ENCODE measurements around the gene RASSF7.

The RASSF7 gene

DNA sequence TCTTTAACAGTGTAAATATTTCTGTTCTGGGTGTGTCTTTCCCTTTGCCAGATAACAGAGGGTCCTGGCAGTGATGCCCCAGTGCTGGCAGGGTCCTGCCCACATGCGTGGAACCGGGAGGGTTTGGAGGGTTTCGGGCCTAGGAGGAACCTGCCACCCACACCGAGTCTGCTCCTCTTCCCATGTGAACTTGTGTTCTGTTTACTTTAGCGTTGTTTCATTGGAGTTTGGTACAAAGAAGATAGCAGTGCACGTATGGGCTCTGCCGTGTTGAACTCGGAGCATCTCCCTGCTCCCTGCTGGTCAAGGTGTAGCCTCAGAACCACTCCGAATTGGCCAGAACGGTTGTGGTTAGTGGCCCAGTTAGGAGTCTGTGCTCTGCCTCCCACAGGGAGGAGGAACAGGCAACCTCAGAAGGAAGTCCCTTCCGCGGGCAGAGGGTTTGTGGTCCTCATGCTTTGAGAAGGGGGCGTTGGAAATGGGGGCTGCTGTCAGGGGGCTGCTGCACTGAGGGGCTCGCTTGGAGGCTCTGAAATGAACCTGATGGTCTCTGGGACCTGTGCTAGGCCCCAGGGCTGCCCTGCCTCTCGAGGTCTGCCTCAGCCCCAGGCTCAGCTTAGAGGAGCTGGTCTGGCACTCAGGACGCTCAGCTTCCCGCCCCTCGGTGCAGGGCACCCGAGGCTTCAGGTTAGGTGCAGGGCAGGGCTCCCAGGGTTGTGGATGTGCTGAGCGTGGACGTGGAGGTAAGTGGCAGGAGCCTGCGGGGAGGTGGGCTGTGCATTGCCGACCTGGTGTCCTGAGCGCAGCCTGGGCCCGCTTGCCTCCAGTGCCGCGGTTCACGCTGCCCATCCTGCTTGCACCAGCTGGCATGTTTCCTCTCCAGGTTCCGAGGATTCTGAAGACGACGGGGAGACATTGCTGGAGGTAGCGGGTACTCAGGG is 25.9 kb downstream of the RASSF7 start:
- DNase-seq (ENCODE audit: low read depth in 3 of 3): no peak

DNA sequence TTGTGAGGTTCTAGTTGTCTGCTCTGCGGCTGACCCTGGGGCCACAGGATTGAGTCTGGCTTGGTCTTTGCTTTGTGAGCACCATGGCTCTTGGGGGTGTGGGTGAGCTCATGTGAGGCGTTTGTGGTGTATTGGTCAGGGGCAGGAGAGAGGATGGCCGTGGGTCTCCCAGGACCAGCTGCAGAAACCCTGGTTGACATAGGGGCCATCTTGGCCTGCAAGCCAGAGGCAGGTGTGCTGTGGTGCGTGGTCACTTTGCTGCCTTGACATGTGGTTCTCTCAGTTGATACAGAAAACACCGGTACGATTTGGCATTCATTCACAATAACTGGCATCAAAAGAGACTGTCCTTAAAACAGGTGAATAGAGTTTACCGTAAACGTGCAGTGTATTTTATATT is 26.8 kb downstream of the RASSF7 start:
- DNase-seq (ENCODE audit: low read depth in 3 of 3): no peak

DNA sequence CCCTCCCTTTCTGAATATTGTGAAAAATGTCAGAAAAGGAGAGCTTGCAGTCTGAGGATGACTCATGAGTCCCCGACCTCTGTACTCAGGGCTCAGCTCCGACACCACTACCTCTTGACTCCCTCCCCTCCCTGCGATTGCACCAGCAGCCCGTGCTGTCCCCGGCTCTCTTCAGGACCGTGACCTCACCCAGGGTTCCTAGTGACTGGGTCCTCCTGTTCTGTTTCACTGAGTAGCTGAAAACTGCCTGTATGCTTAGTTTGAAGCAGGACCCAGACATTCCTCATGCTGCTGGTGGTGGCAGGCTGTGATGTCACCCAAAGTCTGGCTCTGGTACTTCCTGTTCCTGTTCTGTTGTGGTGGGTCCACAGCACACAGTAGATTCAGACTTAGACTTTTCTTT is 27.2 kb downstream of the RASSF7 start:
- peak; percentile 43 to 73 (median 67) for DNase-seq (ENCODE audit: low read depth in 3 of 3)

DNA sequence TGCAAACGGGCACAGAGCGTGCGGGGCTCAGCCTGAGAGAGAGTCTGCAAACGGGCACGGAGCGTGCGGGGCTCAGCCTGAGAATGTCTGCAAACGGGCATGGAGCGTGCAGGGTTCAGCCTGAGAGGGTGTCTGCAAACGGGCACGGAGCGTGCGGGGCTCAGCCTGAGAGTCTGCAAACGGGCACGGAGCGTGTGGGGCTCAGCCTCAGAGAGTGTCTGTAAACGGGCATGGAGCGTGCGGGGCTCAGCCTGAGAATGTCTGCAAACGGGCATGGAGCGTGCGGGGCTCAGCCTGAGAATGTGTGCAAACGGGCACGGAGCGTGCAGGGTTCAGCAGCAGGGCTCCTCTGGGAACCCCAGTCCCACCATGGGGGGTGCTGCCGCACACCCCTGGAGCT is 29.0 kb downstream of the RASSF7 start:
- no peak for DNase-seq (ENCODE audit: low read depth in 3 of 3)

DNA sequence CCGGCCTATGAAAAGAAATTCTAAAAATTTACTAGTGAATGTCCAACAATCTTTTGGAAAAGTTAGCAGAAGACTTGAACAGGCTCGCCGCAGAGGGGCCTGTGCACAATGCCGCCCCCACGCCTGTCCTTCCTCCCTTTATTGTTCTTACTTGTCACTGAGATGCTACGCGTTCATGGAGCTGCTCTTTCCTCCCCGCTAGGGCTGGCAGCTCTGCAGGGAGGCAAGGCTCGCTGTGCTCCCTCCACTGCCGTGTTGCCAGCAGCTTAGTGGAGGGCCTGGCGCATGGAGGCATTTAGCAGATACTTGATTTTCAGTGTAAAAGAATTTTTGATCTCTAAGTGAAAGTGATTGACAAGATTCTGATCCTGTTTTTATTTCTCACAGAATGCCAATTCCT is 30.2 kb downstream of the RASSF7 start:
- no peak for DNase-seq (ENCODE audit: low read depth in 3 of 3)

DNA sequence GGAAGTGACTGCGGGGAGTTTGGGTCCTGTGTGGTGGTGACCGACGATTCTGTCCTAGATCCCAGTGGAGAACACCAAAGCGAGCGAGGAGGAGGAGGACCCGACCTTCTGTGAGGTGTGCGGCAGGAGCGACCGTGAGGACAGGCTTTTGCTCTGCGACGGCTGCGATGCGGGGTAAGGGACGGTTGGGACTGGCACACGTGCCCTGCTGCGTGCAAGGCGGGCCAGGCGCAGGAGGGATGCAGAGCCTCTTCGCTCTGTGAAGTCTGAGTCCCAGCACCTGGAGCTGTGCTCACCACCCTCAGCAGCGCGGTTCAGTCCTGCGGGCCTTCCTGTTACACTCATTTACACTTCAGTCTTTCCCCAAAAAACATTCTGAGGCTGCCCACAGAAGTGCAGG is 31.7 kb downstream of the RASSF7 start:
- DNase-seq (ENCODE audit: low read depth in 3 of 3): no peak

DNA sequence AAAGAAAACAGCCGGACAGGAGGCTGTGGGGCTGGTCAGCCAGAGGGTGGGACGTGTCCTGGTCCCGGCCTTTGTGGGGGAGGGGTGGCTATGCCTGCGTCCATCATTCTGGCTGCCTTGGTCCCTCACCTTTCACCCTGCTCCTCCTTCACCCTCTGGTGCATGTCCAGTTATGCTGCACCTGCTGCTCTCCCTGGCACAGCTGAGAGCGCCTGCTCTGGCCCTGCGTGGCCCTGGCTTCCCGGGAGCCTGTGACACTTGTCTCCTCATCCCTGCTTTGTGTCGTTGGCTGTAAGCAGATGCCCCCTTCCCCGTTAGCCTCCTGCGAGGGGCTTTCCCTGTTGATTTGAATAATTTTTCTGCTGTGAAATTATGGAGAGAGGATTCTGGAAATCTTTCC is 32.1 kb downstream of the RASSF7 start:
- DNase-seq (ENCODE audit: low read depth in 3 of 3): no peak

DNA sequence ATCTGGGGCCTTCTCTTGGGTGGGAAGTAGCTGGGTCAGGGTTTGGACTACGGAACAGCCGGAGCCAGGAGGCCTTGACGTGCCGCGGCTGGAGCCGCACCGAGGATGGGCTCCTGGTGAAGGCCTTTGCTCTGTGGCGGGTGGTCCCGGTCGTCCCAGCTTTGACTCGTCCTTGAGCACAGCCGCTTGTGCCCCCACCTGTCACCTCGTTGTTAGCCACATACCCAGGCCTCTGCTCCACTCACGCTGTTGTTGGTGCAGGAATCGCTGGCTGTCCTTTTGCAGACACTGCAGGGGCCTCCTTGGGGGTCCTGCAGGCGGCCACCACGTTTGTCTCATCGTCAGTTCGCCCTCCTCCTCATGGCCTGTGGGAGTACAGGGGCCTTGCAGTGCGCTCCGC is 32.6 kb downstream of the RASSF7 start:
- no peak for DNase-seq (ENCODE audit: low read depth in 3 of 3)

DNA sequence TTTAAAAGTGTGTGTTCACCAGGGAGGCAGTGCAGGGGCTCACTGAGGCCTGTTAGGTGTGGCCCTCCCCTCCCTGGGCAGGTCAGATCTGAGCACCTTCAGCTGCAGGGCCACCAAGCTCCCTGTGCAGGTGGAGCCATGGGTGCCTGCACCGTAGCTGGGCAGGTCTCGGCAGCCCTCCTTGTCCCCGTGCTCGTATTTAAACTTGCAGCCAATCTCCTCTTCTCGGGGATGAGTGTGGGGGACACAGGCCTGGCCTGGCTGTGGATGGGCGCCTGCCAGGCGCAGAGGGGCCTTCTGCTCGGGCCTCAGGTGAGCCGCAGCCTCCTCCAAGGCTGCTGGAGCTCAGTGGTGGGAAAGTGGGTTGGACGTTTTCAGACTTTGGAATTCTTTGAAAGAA is 34.6 kb downstream of the RASSF7 start:
- DNase-seq (ENCODE audit: low read depth in 3 of 3): no peak

DNA sequence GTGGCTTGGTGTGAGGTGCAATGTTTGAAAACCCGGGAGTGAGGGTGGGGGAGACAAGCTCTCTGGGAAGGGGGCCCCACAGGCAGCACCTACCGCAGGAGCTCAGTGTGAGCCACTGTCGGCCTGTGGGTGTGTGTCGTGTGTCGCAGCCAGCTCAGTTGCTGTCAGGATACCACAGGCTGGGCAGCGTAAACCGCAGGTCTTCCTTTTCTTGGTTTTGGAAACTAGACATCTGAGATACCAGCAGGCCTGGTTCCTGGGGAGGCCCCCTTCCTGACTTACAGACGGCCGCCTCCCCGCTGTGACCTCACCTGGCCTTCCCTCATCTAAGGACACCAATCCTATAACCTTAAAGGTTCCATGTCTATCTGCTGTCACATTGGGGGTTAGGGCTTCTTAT is 35.6 kb downstream of the RASSF7 start:
- no peak for DNase-seq (ENCODE audit: low read depth in 3 of 3)

DNA sequence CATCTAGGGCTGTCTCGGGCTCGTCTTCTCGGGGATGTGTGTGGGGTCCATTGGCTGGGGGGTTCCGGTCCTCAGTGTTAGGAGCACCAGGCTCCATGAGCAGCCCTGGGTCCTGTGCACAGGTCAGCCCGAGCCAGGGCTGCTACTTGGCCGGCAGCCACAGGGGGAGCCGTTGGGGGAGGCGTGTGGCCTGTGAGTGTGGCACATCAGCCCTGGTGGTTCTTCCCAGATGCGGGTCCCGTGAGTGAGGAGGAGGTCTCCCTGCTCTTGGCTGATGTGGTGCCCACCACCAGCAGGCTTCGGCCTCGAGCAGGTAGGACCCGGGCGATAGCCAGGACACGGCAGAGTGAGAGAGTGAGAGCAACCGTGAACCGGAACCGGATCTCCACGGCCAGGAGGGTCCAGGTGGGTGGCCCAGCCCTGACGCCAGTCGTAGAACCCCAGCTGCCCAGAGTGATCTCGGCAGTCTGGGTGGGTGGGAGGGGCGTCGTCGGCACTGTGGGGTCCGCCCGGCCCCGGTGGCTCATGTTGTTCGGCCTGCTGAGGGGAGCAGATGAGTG is 36.5 kb downstream of the RASSF7 start:
- no peak for DNase-seq (ENCODE audit: low read depth in 3 of 3)

DNA sequence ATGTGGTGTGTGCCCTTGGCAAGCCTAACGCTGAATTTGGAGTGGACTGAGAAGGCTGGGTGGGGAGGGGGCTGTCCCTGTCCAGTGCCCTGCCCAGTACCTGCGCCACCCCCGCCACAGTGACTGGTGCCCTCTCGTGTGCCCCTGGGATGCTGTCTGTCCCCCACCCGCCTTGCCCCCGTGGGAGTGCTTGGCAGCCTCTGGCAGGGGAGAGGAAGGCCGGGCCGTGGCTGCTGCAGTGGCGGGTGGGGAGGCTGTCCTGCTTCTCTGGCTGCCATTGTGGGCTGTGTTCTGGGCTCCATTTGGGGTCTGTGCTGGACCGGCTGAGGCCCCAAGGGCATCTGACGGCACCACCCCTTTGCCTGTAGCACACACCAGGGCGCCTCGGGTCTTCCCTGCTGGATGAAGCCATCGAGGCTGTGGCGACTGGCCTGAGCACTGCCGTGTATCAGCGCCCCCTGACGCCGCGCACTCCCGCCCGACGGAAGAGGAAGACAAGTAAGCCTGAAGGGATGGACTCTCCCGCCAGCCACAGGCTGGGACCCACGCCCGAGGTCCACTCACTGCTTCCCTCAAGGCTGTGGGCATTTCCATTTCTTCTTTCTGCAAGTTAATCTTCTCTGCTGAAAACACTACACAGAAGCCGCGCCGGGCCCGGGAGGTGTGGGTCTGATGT is 37.4 kb downstream of the RASSF7 start:
- DNase-seq (ENCODE audit: low read depth in 3 of 3): no peak

DNA sequence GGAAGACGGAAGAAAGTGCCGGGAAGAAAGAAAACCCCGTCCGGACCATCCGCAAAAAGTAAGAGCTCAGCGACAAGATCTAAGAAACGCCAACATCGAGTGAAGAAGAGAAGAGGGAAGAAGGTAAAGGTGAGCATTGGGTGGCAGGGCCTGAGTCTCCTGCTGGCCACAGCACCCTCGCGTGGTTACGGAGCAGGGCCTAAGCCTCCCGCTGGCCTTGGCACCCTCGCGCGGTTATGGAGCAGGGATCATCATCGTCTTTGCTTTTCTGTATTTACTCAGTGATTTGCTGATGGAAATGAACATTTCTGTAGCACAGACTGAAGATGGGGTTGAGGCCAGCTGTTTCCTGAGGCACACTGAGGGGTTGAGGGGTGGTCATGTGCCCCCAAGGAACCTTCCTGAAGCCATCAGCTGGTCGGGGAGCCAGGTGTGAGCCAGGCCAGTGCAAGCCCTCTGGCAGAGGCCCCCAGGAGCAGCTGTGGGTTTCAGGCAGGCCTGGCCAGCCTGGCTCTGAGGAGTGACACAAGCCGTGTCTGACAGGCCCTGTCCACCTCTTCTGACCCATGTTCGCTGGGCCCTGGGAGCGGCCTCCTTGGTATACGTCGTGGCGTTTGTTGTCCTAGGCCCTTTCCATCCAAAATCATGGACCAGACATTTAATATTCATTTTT is 40.9 kb downstream of the RASSF7 start:
- no peak for DNase-seq (ENCODE audit: low read depth in 3 of 3)

DNA sequence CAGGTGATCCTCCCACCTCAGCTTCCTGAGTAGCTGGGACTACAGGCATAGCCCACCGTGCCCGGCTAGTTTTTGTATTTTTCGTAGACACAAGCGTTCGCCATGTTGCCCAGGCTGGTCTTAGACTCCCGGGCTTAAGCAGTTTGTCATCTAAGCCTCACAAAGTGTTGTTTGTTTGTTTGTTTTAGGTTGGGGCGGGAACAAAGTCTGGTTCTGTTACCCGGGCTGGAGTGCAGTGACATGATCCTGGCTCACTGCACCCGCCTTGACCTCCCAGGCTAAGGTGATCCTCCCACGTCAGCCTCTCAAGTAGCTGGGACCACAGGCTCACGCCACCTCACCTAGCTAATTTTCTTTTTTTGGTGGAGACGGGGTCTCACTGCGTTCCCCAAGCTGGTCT is 42.4 kb downstream of the RASSF7 start:
- no peak for DNase-seq (ENCODE audit: low read depth in 3 of 3)

DNA sequence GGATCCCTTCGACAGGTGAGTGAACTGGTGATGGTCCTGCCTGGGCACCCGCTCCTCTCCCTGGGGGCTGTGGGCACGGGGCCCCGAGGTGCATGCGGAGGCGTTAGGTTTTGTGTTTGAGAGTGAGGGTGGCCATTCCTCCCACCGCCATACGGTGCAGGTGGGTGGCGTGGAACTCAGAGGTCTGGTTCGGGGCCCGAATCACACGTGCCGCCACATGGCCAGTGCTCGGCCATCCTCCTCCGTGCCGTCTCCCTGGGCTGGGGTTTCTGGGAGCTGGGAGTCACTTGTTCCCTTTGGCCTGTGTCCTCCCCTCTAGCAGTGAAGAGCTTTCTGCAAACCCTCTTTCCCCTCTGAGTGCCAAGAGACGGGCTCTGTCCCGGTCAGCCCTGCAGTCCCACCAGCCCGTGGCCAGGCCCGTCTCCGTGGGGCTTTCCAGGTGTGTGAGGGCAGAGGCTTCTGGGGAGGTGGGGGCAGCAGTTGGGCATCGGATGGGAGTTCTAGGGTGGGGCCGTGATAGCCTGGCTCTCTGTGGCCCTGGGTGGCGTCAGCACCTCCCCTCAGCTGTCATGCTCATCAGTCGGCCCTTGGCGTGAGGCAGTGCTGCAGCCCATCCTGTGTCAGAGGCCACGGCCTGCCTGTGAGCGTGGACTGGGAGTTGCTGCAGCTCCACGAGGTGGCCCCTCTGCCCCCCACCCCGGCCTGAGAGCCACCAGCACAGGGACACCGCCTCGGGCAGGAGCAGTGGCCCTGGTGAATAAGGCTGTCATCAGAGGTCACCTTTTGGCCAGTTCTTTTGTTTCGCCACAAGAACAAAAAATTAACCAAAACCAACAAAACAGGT is 44.7 kb downstream of the RASSF7 start:
- DNase-seq (ENCODE audit: low read depth in 3 of 3): no peak

DNA sequence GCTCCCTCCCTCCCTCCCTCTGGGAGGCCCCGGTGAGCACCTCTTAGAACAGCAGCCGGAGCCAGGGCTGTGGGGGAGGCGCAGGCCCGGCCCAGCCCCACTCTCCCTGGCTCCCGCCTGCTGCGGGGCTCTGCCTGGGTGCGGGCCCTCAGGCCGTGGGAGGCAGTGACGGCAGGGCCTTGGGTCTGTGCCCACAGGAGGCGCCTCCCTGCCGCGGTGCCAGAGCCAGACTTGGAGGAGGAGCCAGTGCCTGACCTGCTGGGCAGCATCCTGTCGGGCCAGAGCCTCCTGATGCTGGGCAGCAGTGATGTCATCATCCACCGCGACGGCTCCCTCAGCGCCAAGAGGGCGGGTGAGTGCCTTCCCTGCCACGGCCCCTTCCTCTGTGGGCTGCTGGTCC is 45.5 kb downstream of the RASSF7 start:
- no peak for DNase-seq (ENCODE audit: low read depth in 3 of 3)

DNA sequence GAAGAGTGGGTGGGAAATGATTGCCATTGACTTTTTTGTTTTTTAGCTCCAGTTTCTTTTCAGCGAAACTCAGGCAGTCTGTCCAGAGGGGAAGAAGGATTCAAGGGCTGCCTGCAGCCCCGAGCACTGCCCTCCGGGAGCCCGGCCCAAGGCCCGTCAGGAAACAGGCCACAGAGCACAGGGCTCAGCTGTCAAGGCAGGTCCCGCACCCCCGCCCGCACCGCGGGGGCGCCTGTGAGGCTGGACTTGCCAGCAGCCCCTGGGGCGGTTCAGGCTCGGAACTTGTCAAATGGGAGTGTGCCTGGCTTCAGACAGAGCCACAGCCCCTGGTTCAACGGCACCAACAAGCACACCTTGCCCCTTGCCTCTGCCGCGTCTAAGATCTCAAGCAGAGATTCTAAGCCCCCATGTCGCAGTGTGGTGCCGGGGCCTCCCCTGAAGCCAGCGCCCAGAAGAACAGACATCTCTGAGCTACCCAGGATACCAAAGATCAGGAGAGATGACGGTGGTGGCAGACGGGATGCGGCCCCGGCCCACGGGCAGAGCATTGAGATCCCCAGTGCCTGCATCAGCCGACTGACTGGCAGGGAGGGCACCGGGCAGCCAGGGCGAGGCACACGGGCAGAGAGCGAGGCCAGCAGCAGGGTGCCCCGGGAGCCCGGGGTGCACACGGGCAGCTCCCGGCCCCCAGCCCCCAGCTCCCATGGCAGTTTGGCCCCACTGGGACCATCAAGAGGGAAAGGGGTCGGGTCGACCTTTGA is 46.4 kb downstream of the RASSF7 start:
- DNase-seq (ENCODE audit: low read depth in 3 of 3): no peak

DNA sequence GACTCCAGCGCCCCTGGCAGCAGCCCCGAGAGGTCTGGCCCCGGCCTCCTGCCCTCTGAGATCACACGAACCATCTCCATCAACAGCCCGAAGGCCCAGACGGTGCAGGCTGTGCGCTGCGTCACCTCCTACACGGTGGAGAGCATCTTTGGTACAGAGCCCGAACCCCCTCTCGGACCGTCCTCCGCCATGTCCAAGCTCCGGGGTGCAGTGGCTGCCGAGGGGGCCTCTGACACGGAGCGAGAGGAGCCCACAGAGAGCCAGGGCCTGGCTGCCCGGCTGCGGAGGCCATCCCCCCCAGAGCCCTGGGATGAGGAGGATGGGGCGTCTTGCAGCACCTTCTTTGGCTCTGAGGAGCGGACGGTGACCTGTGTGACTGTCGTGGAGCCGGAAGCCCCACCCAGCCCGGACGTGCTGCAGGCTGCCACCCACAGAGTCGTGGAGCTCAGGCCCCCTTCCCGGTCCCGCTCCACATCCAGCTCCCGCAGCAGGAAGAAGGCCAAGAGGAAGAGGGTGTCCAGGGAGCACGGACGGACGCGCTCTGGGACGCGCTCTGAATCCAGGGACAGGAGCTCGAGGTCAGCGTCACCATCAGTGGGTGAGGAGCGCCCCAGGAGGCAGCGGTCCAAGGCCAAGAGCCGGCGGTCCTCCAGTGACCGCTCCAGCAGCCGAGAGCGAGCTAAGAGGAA is 47.3 kb downstream of the RASSF7 start:
- no peak for DNase-seq (ENCODE audit: low read depth in 3 of 3)

DNA sequence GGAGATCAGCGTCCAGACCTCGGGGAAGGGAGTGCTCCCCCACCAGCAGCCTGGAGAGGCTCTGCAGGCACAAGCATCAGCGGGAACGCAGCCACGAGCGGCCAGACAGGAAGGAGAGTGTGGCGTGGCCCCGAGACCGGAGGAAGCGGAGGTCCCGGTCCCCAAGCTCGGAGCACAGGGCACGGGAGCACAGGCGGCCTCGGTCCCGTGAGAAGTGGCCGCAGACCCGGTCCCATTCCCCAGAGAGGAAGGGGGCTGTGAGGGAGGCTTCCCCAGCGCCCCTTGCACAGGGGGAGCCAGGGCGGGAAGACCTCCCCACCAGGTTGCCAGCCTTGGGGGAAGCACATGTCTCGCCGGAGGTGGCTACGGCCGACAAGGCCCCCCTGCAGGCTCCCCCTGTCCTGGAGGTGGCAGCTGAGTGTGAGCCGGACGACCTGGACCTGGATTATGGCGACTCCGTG is 48.1 kb downstream of the RASSF7 start:
- no peak for DNase-seq (ENCODE audit: low read depth in 3 of 3)

DNA sequence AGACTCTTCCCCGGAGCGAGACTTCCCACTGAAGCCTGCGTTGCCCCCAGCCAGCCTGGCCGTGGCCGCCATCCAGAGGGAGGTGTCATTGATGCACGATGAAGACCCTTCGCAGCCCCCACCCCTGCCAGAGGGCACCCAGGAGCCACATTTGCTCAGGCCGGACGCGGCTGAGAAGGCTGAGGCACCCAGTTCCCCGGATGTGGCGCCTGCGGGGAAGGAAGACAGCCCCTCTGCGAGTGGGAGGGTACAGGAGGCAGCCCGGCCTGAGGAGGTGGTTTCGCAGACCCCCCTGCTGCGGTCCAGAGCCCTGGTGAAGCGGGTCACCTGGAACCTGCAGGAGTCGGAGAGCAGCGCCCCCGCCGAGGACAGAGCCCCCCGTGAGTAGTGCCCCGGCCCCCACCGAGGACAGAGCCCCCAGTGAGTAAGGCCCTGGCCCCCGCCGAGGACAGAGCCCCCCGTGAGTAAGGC is 48.6 kb downstream of the RASSF7 start:
- no peak for DNase-seq (ENCODE audit: low read depth in 3 of 3)
